PC-3 (cell line): ENCODE measurements around the gene SON. TPM values are rescaled to one million over a fixed set of nuclear protein-coding genes. Genes with fewer than 3 reads are reported as not detected.

Experiments used
- ATAC-seq: fragments of 200-7000 bp; cut with Tn5 transposase; 2 replicates; pipeline ENCODE4 v1.9.1; 2020; ENCODE audit warnings: mild to moderate bottlenecking, moderate library complexity
- BruUV-seq: library from RNA; stranded (reverse); fragments of 400-500 nt; replicated peaks from 2 replicates; lab custom pipeline; 2021; lab: Mats Ljungman, UMichigan
- CTCF ChIA-PET: fragments of 300-600 bp; sonication (Branson Sonifier 250); formaldehyde crosslinking; loops from one replicate; lab custom pipeline; 2022; ENCODE audit warnings: antibody characterized with exemption; lab: Charles Lee
- POLR2A ChIA-PET: fragments of 300-600 bp; sonication (Branson Sonifier 250); formaldehyde crosslinking; loops from one replicate; lab custom pipeline; 2022; ENCODE audit warnings: antibody characterized with exemption; ENCODE audit not compliant: unreplicated experiment; lab: Charles Lee
- DNase-seq: peaks from one replicate; pipeline ENCODE4 v3.0.0-alpha.2; 2015
- H2AFZ ChIP-seq: fragments of 300-600 bp; sonication (generic); 2 replicates; pipeline ENCODE4 v1.6.0; 2016; ENCODE audit warnings: antibody characterized with exemption, low read length
- H3F3A ChIP-seq: fragments of 300-600 bp; sonication (generic); one replicate; pipeline ENCODE4 v1.6.0; 2017; ENCODE audit warnings: antibody characterized with exemption, low read length, control low read depth, mild to moderate bottlenecking; ENCODE audit not compliant: unreplicated experiment
- H3K27ac ChIP-seq: fragments of 300-600 bp; sonication (generic); 2 replicates; pipeline ENCODE4 v1.5.1; 2016; ENCODE audit warnings: mild to moderate bottlenecking, low read length
- H3K27me3 ChIP-seq: fragments of 300-600 bp; sonication (generic); 2 replicates; pipeline ENCODE4 v1.6.1; 2016; ENCODE audit warnings: low read length, mixed read lengths
- H3K36me3 ChIP-seq: fragments of 300-600 bp; sonication (generic); 2 replicates; pipeline ENCODE4 v1.6.1; 2016; ENCODE audit warnings: low read depth, mixed run types, low read length, mixed read lengths
- H3K4me1 ChIP-seq: fragments of 300-600 bp; sonication (generic); 2 replicates; pipeline ENCODE4 v1.5.1; 2016; ENCODE audit warnings: low read length; ENCODE audit not compliant: insufficient read depth
- H3K4me2 ChIP-seq: fragments of 300-600 bp; sonication (generic); 2 replicates; pipeline ENCODE4 v1.6.0; 2016; ENCODE audit warnings: low read length
- H3K4me3 ChIP-seq: fragments of 300-600 bp; sonication (generic); 2 replicates; pipeline ENCODE4 v1.5.1; 2016; ENCODE audit warnings: mild to moderate bottlenecking, low read length, mixed read lengths
- H3K79me2 ChIP-seq: fragments of 300-600 bp; sonication (generic); 2 replicates; pipeline ENCODE4 v1.6.1; 2017; ENCODE audit warnings: low read length, mixed read lengths
- H3K9ac ChIP-seq: fragments of 300-600 bp; sonication (generic); 2 replicates; pipeline ENCODE4 v1.6.0; 2016; ENCODE audit warnings: mild to moderate bottlenecking, low read length
- H3K9me2 ChIP-seq: fragments of 300-600 bp; sonication (generic); replicated peaks from 2 replicates; pipeline ENCODE4 v1.6.1; 2016; ENCODE audit warnings: mixed run types, low read length, mixed read lengths
- H3K9me3 ChIP-seq: fragments of 300-600 bp; sonication (generic); 2 replicates; pipeline ENCODE4 v1.6.1; 2016; ENCODE audit warnings: low read length, mixed read lengths
- H4K20me1 ChIP-seq: fragments of 300-600 bp; sonication (generic); 2 replicates; pipeline ENCODE4 v1.6.1; 2016; ENCODE audit warnings: low read length, mixed read lengths
- CTCF ChIP-seq: fragments of 300-600 bp; sonication (generic); conservative IDR thresholded peaks from 2 replicates; pipeline ENCODE4 v1.5.1; 2017; ENCODE audit warnings: antibody characterized with exemption, low read depth, mild to moderate bottlenecking, low read length
- EZH2 ChIP-seq: fragments of 300-600 bp; sonication (generic); IDR thresholded peaks from one replicate; pipeline ENCODE4 v1.6.1; 2017; ENCODE audit warnings: antibody characterized with exemption, mild to moderate bottlenecking, low read length; ENCODE audit not compliant: unreplicated experiment
- EZH2phosphoT487 ChIP-seq: fragments of 300-600 bp; sonication (generic); IDR thresholded peaks from 2 replicates; pipeline ENCODE4 v1.6.1; 2018; ENCODE audit warnings: mild to moderate bottlenecking, antibody characterized with exemption, low read length, borderline replicate concordance
- intact Hi-C: fragments of 100-400 bp; cut with micrococcal nuclease; formaldehyde crosslinking; loops from 2 replicates; pipeline ENCODE4 v1.9.0; 2023
- total RNA-seq: library from RNA; depleted of rRNA; stranded (reverse); fragments of >200 nt; gene quantifications from 2 replicates; pipeline ENCODE4 v1.2.3, GENCODE V29; 2014

Gene SON
- total RNA-seq, 1 experiment from 2014 or later, result 373 TPM

- peaks cover 90% of the 10 kb centered on the region for H4K20me1 ChIP-seq
- no peak for TF ChIP-seq CTCF
- TF ChIP-seq EZH2phosphoT487, result no peak
- no peak for TF ChIP-seq EZH2
- H3K36me3 ChIP-seq, result peaks cover 87% of the 10 kb centered on the region
- no peak overlapping the region for H3K9ac ChIP-seq
- no peaks in the 10 kb centered on the region for H3K9me3 ChIP-seq
- no peak overlapping the region for H3K27ac ChIP-seq
- ChIA-PET POLR2A (no interaction called here), CTCF (interaction anchor here (0.6 kb wide), 1 partner anchor 797 kb away, joined by 4 read pairs; no protein-coding TSS in a partner anchor)
- H3K79me2 ChIP-seq, result peaks cover 99% of the 10 kb centered on the region
- H3K27me3 ChIP-seq, result no peaks in the 10 kb centered on the region
- no peaks in the 10 kb centered on the region for H3K9me2 ChIP-seq
- no peaks in the 10 kb centered on the region for H3F3A ChIP-seq
- intact Hi-C loops, result no loop called here
- no peak overlapping the region for H3K4me3 ChIP-seq
- no peak for DNase-seq
- H2AFZ ChIP-seq, result no peak overlapping the region
- H3K4me2 ChIP-seq, result no peak overlapping the region
- no TSS peak for BruUV-seq
- H3K4me1 ChIP-seq, result no peaks in the 10 kb centered on the region
- no peak for ATAC-seq
These were observed 8.2 kb downstream of the SON start for GRCh38 chr21:33550772-33551660.

DNA sequence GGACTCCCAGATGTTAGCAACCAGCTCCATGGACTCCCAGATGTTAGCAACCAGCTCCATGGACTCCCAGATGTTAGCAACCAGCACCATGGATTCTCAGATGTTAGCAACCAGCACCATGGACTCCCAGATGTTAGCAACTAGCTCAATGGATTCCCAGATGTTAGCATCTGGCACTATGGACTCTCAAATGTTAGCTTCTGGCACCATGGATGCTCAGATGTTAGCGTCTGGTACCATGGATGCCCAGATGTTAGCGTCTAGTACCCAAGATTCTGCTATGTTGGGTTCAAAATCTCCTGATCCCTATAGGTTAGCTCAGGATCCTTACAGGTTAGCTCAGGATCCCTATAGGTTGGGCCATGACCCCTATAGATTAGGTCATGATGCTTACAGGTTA, 8.8 kb downstream of the SON start:
- no peak for DNase-seq
- POLR2A ChIA-PET, result no interaction called here
- CTCF ChIA-PET, result no interaction called here
- Histone ChIP-seq H3K27me3 (no peaks in the 10 kb centered on the region), H3K36me3 (peaks cover 86% of the 10 kb centered on the region), H3K9me2 (no peaks in the 10 kb centered on the region), H3K4me1 (no peaks in the 10 kb centered on the region), H3K79me2 (peaks cover 99% of the 10 kb centered on the region), H3K4me3 (no peak overlapping the region), H4K20me1 (peaks cover 90% of the 10 kb centered on the region), H3F3A (no peaks in the 10 kb centered on the region), H3K4me2 (no peak overlapping the region), H3K9ac (no peak overlapping the region), H3K27ac (no peak overlapping the region), H2AFZ (no peak overlapping the region), H3K9me3 (no peaks in the 10 kb centered on the region)
- no peak for TF ChIP-seq CTCF
- no peak for TF ChIP-seq EZH2
- no peak for TF ChIP-seq EZH2phosphoT487
- BruUV-seq, result no TSS peak
- intact Hi-C loops, result no loop called here
- no peak for ATAC-seq
